Activated CD4-positive, alpha-beta T cell treated with anti-CD3 and anti-CD28 coated beads, Interleukin-2, amount 10 ng/mL, durations not matched to agents 7 days and 5 days (primary cell): ENCODE measurements around the gene TRPM3. TPM values are rescaled to one million over a fixed set of nuclear protein-coding genes. Genes with fewer than 3 reads are reported as not detected.
"Not testable (repeated sequence)": the region's sequence is repeated elsewhere in the genome, so short reads cannot be mapped to it uniquely, and the experiment has no call there.

Experiments used
- CTCF ChIA-PET: fragments of 350-600 bp; sonication (Branson Sonifier 250); formaldehyde crosslinking; loops from one replicate; lab custom pipeline; 2021; ENCODE audit warnings: antibody characterized with exemption; lab: Charles Lee
- POLR2A ChIA-PET: fragments of 350-600 bp; sonication (Branson Sonifier 250); formaldehyde crosslinking; loops from one replicate; lab custom pipeline; 2021; ENCODE audit warnings: antibody characterized with exemption; lab: Charles Lee
- DNase-seq: peaks from one replicate; pipeline ENCODE4 v3.0.0-alpha.2; 2020
- H3K27ac Mint-ChIP-seq: one replicate; pipeline ENCODE4 v1.8.0; 2021; ENCODE audit warnings: mild to moderate bottlenecking, moderate library complexity, mixed read lengths
- H3K27me3 Mint-ChIP-seq: one replicate; pipeline ENCODE4 v1.8.0; 2021; ENCODE audit warnings: mixed read lengths
- H3K36me3 Mint-ChIP-seq: one replicate; pipeline ENCODE4 v1.8.0; 2021; ENCODE audit warnings: low read depth, mixed read lengths
- H3K4me1 Mint-ChIP-seq: one replicate; pipeline ENCODE4 v1.8.0; 2021; ENCODE audit warnings: mixed read lengths
- H3K4me3 Mint-ChIP-seq: one replicate; pipeline ENCODE4 v1.8.0; 2021; ENCODE audit warnings: mild to moderate bottlenecking, moderate library complexity, mixed read lengths
- H3K9me3 Mint-ChIP-seq: one replicate; pipeline ENCODE4 v1.8.0; 2021; ENCODE audit warnings: mixed read lengths
- total RNA-seq, 2 experiments: library from RNA; stranded (reverse); gene quantifications; one replicate each; pipeline ENCODE4 v1.2.3, GENCODE V29; 2021

The TRPM3 gene
- total RNA-seq, 2 experiments from 2014 or later, result not detected

DNA sequence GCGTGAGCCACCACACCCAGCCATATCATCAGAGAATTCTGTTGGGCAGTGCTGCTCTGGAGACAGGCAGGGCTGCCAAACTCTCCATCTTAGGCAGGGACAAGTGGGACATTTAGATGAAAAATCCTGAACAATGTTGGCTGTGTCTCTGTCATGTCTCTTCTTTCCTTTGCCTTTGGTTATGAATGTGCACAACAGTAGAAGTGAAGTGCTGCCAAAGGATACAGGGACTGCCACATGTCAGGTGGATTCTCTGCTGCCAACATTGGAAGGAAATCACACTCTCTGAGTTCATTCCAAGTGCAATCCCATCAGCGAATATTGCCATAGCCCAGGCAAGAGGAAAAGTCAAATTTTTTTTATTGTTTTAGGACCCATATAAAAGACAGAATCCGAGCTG is 348.8 kb downstream of the TRPM3 start:
- no peak overlapping the region for H3K27ac Mint-ChIP-seq
- no peak for DNase-seq
- no peak overlapping the region for H3K4me3 Mint-ChIP-seq
- H3K27me3 Mint-ChIP-seq, result no peaks in the 10 kb centered on the region
- H3K4me1 Mint-ChIP-seq, result no peaks in the 10 kb centered on the region
- ChIA-PET CTCF (interaction anchor here (0.6 kb wide), 1 partner anchor 494 kb away, joined by 3 read pairs; no protein-coding TSS in a partner anchor), POLR2A (no interaction called here)
- no peaks in the 10 kb centered on the region for H3K9me3 Mint-ChIP-seq
- H3K36me3 Mint-ChIP-seq, result no peaks in the 10 kb centered on the region

- no peak for DNase-seq
- POLR2A ChIA-PET, result no interaction called here
- H3K4me3 Mint-ChIP-seq, result no peak overlapping the region
- no peaks in the 10 kb centered on the region for H3K27me3 Mint-ChIP-seq
- CTCF ChIA-PET, result no interaction called here
- no peaks in the 10 kb centered on the region for H3K9me3 Mint-ChIP-seq
- no peaks in the 10 kb centered on the region for H3K4me1 Mint-ChIP-seq
- H3K36me3 Mint-ChIP-seq, result no peaks in the 10 kb centered on the region
- H3K27ac Mint-ChIP-seq, result no peak overlapping the region
These were observed 355.5 kb downstream of the TRPM3 start for GRCh38 chr9:70765946-70766345.

GRCh38 chr9:70761139-70761670 is 360.2 kb downstream of the TRPM3 start:
- no peak for DNase-seq
- H3K27ac Mint-ChIP-seq, result no peak overlapping the region
- no peaks in the 10 kb centered on the region for H3K9me3 Mint-ChIP-seq
- POLR2A ChIA-PET, result no interaction called here
- H3K4me1 Mint-ChIP-seq, result no peaks in the 10 kb centered on the region
- CTCF ChIA-PET, result no interaction called here
- H3K27me3 Mint-ChIP-seq, result peaks cover 3% of the 10 kb centered on the region
- no peak overlapping the region for H3K4me3 Mint-ChIP-seq
- no peaks in the 10 kb centered on the region for H3K36me3 Mint-ChIP-seq

GRCh38 chr9:70760228-70760627 is 361.2 kb downstream of the TRPM3 start:
- H3K4me3 Mint-ChIP-seq, result no peak overlapping the region
- H3K36me3 Mint-ChIP-seq, result no peaks in the 10 kb centered on the region
- DNase-seq, result no peak
- H3K27ac Mint-ChIP-seq, result no peak overlapping the region
- H3K27me3 Mint-ChIP-seq, result peaks cover 3% of the 10 kb centered on the region
- ChIA-PET POLR2A (no interaction called here), CTCF (interaction anchor here (1.0 kb wide), 1 partner anchor 16 kb away, joined by 3 read pairs; no protein-coding TSS in a partner anchor)
- H3K9me3 Mint-ChIP-seq, result no peaks in the 10 kb centered on the region
- no peaks in the 10 kb centered on the region for H3K4me1 Mint-ChIP-seq

DNA sequence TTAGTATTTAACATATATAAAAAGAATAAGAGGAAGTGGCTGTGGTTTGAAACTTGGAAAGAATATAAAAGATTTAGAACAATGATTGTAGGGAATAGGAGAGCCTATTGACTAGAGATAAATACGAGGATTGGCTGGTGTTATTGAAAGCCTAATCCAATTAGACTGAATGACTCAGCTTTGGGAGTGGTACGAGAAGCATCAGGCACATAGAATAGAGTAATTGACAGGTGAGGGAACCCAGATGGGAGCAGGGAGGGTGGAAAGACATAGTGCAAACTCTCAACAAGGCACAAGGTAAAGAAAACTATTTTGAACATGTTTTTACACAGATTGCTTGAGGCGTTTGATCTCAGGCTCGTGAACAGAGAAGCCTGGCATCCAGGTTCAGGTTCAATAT is 368.1 kb downstream of the TRPM3 start:
- POLR2A ChIA-PET, result no interaction called here
- H3K27me3 Mint-ChIP-seq, result peaks cover 6% of the 10 kb centered on the region
- no peaks in the 10 kb centered on the region for H3K9me3 Mint-ChIP-seq
- H3K36me3 Mint-ChIP-seq, result no peaks in the 10 kb centered on the region
- no peak for DNase-seq
- H3K27ac Mint-ChIP-seq, result no peak overlapping the region
- no peak overlapping the region for H3K4me3 Mint-ChIP-seq
- H3K4me1 Mint-ChIP-seq, result no peaks in the 10 kb centered on the region
- CTCF ChIA-PET, result no interaction called here

- no peaks in the 10 kb centered on the region for H3K4me1 Mint-ChIP-seq
- H3K27ac Mint-ChIP-seq, result no peak overlapping the region
- ChIA-PET CTCF (interaction anchor here (0.6 kb wide), 1 partner anchor 1752 kb away, joined by 3 read pairs; no protein-coding TSS in a partner anchor), POLR2A (no interaction called here)
- no peak for DNase-seq
- H3K27me3 Mint-ChIP-seq, result peaks cover 6% of the 10 kb centered on the region
- no peaks in the 10 kb centered on the region for H3K9me3 Mint-ChIP-seq
- no peak overlapping the region for H3K4me3 Mint-ChIP-seq
- no peaks in the 10 kb centered on the region for H3K36me3 Mint-ChIP-seq
These were observed 372.4 kb downstream of the TRPM3 start for GRCh38 chr9:70749066-70749465.

- Mint-ChIP-seq H3K27ac (no peak overlapping the region), H3K9me3 (no peaks in the 10 kb centered on the region), H3K4me1 (no peaks in the 10 kb centered on the region), H3K4me3 (no peak overlapping the region), H3K27me3 (peaks cover 6% of the 10 kb centered on the region), H3K36me3 (no peaks in the 10 kb centered on the region)
- no peak for DNase-seq
- ChIA-PET POLR2A (no interaction called here), CTCF (no interaction called here)
These were observed 374.1 kb downstream of the TRPM3 start for GRCh38 chr9:70747261-70747718.

GRCh38 chr9:70746760-70747159 is 374.7 kb downstream of the TRPM3 start:
- no peak overlapping the region for H3K27ac Mint-ChIP-seq
- POLR2A ChIA-PET, result no interaction called here

DNA sequence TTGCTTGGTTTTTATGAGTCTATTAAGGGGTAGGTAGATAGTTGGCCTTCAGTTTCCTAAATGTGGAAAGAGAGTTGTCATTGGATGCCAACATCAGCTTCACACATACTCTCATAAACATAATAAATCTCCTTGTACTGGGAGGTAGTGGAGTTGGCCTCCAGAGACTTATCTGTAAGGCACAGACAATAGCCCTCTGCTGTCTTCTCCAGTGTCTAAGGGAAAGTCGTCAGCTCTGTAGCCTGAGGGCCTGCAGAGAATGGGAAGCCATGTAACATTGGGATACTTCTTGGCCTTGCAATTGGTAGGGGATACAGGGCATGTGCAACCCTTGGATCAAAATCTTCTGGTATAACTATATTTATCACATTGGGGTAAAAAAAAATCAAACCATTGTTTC is 375.1 kb downstream of the TRPM3 start:
- H3K4me3 Mint-ChIP-seq, result no peak overlapping the region
- H3K9me3 Mint-ChIP-seq, result no peaks in the 10 kb centered on the region
- no peak overlapping the region for H3K27ac Mint-ChIP-seq
- ChIA-PET CTCF (no interaction called here), POLR2A (no interaction called here)
- H3K4me1 Mint-ChIP-seq, result no peaks in the 10 kb centered on the region
- H3K36me3 Mint-ChIP-seq, result no peaks in the 10 kb centered on the region
- peaks cover 3% of the 10 kb centered on the region for H3K27me3 Mint-ChIP-seq
- DNase-seq, result no peak

More at GRCh38 chr9:70746760-70747159, 374.7 kb downstream of the TRPM3 start:
- H3K9me3 Mint-ChIP-seq, result no peaks in the 10 kb centered on the region
- H3K4me1 Mint-ChIP-seq, result no peaks in the 10 kb centered on the region
- no peak overlapping the region for H3K4me3 Mint-ChIP-seq
- peaks cover 6% of the 10 kb centered on the region for H3K27me3 Mint-ChIP-seq
- DNase-seq, result no peak
- H3K36me3 Mint-ChIP-seq, result no peaks in the 10 kb centered on the region
- CTCF ChIA-PET, result no interaction called here

- H3K36me3 Mint-ChIP-seq, H3K9me3 Mint-ChIP-seq, H3K4me1 Mint-ChIP-seq, H3K27ac Mint-ChIP-seq, DNase-seq, CTCF ChIA-PET, POLR2A ChIA-PET, H3K27me3 Mint-ChIP-seq, H3K4me3 Mint-ChIP-seq: not testable (repeated sequence)
These were observed 396.6 kb downstream of the TRPM3 start for GRCh38 chr9:70724794-70725193.

DNA sequence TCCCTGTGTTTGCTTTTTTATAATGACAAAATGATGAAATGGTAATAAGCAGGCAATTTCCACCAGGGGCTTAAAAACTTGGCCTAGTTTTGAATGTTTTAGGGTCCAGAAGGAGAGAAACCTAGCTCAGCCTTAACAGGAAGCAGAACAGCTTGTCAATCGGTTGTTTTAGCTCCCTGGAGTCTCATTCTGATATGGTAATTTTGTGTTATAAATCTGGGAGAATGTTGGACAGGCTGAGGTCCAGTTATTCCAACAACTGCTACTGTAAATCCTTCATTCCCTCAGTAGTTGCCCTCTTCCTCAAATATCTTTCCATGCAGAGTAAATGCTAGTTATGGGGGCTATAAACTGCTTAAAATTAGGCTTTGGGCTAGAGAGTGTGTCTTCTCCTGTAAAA is 397.4 kb downstream of the TRPM3 start:
- H3K36me3 Mint-ChIP-seq, result not testable (repeated sequence)

DNA sequence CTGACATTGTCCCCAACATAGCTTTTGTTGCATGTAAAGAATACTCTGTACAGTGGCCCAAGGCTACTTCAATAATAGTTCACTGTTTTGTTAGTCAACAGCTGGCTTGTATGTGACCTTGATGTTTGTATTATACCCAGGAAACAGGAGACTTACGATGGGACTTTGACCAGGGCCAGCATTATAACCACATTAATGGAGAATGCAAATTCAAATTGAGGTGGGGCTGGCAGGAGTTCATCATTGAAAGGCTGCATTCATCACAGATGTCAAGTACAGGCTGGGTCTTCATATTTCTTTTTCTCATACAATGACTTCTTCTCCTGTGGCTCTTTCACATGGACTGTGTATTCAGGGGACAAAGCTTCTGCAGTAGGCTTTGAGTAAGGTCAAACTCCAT is 414.6 kb downstream of the TRPM3 start:
- H3K36me3 Mint-ChIP-seq, DNase-seq, H3K4me1 Mint-ChIP-seq, H3K27ac Mint-ChIP-seq, H3K9me3 Mint-ChIP-seq, H3K4me3 Mint-ChIP-seq, H3K27me3 Mint-ChIP-seq, CTCF ChIA-PET, POLR2A ChIA-PET: not testable (repeated sequence)

More for the DNA sequence above, 397.4 kb downstream of the TRPM3 start:
- H3K4me3 Mint-ChIP-seq, H3K9me3 Mint-ChIP-seq, POLR2A ChIA-PET, H3K4me1 Mint-ChIP-seq, H3K27me3 Mint-ChIP-seq, CTCF ChIA-PET, H3K27ac Mint-ChIP-seq, DNase-seq: not testable (repeated sequence)

- Mint-ChIP-seq H3K9me3 (no peaks in the 10 kb centered on the region), H3K27me3 (no peaks in the 10 kb centered on the region)
These were observed 420.3 kb downstream of the TRPM3 start for GRCh38 chr9:70701163-70701562.

More at GRCh38 chr9:70701163-70701562, 420.3 kb downstream of the TRPM3 start:
- Mint-ChIP-seq H3K36me3 (no peaks in the 10 kb centered on the region), H3K27ac (no peak overlapping the region), H3K4me3 (no peak overlapping the region), H3K4me1 (no peaks in the 10 kb centered on the region)
- ChIA-PET POLR2A (no interaction called here), CTCF (no interaction called here)
- DNase-seq, result no peak
